Nephron (organoid): Measurements from ENCODE around the gene SDS.

ENCODE experiments used
- H3K27ac Mint-ChIP-seq, 3 experiments: 2 replicates each; pipeline ENCODE4 v1.8.0; 2020; ENCODE audit warnings: mixed read lengths in 3 of 3, mild to moderate bottlenecking in 2 of 3, moderate library complexity in 1 of 3
- H3K27me3 Mint-ChIP-seq: 2 replicates; pipeline ENCODE4 v1.8.0; 2021; ENCODE audit warnings: low read depth, mild to moderate bottlenecking, moderate library complexity, mixed read lengths
- H3K36me3 Mint-ChIP-seq: 2 replicates; pipeline ENCODE4 v1.8.0; 2020; ENCODE audit warnings: low read depth, mixed read lengths
- H3K4me1 Mint-ChIP-seq: 2 replicates; pipeline ENCODE4 v1.8.0; 2020; ENCODE audit warnings: mixed read lengths
- H3K4me3 Mint-ChIP-seq, 3 experiments: 2 replicates each; pipeline ENCODE4 v1.8.0; 2020; ENCODE audit warnings: mild to moderate bottlenecking in 3 of 3, mixed read lengths in 3 of 3, moderate library complexity in 2 of 3
- H3K9me3 Mint-ChIP-seq: 2 replicates; pipeline ENCODE4 v1.8.0; 2020; ENCODE audit warnings: mixed read lengths
- TF ChIP-seq, protein P1 (sequence below), 3 experiments: fragments of 200-600 bp; sonication (generic); IDR thresholded peaks; one replicate each; pipeline ENCODE4 v1.5.0; 2021; ENCODE audit warnings: antibody characterized with exemption in 3 of 3; ENCODE audit not compliant: unreplicated experiment in 3 of 3

SDS gene

DNA sequence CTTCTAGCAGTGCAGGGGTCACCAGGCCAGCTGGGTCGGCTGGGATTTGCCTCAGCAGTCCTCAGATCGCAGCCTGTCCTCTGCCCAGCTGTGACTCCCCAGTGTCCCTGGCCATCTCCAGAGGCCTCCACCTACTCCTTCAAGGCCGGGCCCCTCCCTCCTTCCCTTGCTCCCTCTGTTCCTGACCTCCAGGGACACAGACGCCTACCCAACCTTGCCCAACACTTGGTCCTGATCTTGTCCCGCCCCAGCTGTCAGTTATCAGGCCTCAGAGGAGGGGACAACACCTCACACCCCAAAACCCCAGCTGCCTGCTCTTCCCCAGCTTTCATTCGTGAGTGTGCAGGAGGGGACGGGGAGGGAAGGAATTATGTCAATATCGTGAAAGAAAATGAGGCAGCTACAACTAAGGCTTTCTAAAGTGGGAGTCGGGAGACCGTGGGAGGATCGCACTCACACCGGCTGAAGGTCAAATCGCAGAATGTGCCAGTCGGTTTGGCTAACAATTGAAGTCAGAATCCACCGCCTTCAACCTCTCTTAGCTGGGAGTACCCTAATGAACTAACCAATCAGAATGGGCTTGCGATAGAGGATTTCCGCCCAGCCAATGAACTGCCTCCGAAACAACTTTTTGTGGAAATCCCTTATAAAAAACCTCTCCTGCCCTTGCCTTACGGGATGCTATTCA is 54.7 kb downstream of the SDS start:
- H3K4me1 Mint-ChIP-seq = no peaks in the 10 kb centered on the region
- H3K27me3 Mint-ChIP-seq = peaks cover 16% of the 10 kb centered on the region
- H3K27ac Mint-ChIP-seq = no peak overlapping the region
- TF ChIP-seq, protein P1, sequence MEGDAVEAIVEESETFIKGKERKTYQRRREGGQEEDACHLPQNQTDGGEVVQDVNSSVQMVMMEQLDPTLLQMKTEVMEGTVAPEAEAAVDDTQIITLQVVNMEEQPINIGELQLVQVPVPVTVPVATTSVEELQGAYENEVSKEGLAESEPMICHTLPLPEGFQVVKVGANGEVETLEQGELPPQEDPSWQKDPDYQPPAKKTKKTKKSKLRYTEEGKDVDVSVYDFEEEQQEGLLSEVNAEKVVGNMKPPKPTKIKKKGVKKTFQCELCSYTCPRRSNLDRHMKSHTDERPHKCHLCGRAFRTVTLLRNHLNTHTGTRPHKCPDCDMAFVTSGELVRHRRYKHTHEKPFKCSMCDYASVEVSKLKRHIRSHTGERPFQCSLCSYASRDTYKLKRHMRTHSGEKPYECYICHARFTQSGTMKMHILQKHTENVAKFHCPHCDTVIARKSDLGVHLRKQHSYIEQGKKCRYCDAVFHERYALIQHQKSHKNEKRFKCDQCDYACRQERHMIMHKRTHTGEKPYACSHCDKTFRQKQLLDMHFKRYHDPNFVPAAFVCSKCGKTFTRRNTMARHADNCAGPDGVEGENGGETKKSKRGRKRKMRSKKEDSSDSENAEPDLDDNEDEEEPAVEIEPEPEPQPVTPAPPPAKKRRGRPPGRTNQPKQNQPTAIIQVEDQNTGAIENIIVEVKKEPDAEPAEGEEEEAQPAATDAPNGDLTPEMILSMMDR (IDR thresholded peaks at IDR 0.05; ENCODE audit: unreplicated experiment in 3 of 3) = no peak
- H3K9me3 Mint-ChIP-seq = no peaks in the 10 kb centered on the region
- no peaks in the 10 kb centered on the region for H3K36me3 Mint-ChIP-seq
- no peak overlapping the region for H3K4me3 Mint-ChIP-seq

GRCh38 chr12:113347892-113348291 is 55.8 kb downstream of the SDS start:
- Mint-ChIP-seq H3K4me3 (no peak overlapping the region), H3K27ac (no peak overlapping the region), H3K4me1 (no peaks in the 10 kb centered on the region), H3K36me3 (no peaks in the 10 kb centered on the region), H3K27me3 (peaks cover 16% of the 10 kb centered on the region), H3K9me3 (no peaks in the 10 kb centered on the region)
- TF ChIP-seq, protein P1 (IDR thresholded peaks at IDR 0.05; ENCODE audit: unreplicated experiment in 3 of 3) = no peak

DNA sequence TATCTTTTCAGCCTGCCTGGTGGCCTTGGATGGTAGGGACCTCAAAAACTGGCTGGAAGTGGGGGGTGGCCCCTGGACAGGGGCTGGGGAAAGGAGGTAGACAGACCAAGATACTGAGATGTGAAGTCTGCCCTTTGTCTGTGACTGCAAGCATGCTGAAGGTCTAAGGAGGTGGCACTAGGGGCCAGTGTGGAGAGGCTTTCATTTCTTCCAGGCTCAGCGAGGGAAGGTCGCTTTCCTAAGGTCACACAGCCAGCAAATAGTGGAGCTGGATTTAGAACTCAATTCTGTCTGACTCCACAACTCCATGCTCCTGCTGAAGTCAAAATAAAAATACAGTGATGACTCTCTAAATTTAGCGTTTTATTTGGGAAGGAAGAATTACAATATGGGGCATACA is 56.6 kb downstream of the SDS start:
- Mint-ChIP-seq H3K36me3 (no peaks in the 10 kb centered on the region), H3K4me3 (no peak overlapping the region), H3K4me1 (no peaks in the 10 kb centered on the region), H3K27me3 (peaks cover 16% of the 10 kb centered on the region), H3K9me3 (no peaks in the 10 kb centered on the region), H3K27ac (no peak overlapping the region)
- TF ChIP-seq, protein P1 (IDR thresholded peaks at IDR 0.05; ENCODE audit: unreplicated experiment in 3 of 3) = no peak

DNA sequence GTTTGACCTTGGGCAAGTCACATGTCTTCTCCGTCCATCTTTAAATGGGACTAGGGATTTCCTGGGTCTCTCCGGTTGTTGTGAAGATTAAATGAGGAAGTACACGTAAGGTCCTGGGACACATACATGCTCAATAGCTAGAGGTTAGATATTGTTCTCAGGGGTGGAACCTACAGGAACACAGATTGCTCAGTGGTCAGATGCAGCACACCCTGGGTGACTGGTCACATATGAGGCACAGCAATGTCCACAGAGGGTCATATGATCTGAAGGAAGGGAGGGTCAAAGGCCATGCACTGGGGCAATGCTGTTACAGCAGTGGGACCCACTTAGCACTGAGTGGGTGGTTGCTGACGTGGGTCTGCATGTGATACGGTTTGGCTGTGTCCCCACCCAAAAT is 57.3 kb downstream of the SDS start:
- peaks cover 18% of the 10 kb centered on the region for H3K27me3 Mint-ChIP-seq
- H3K4me1 Mint-ChIP-seq = no peaks in the 10 kb centered on the region
- no peak overlapping the region for H3K4me3 Mint-ChIP-seq
- H3K36me3 Mint-ChIP-seq = no peaks in the 10 kb centered on the region
- H3K9me3 Mint-ChIP-seq = no peaks in the 10 kb centered on the region
- TF ChIP-seq, protein P1 (IDR thresholded peaks at IDR 0.05; ENCODE audit: unreplicated experiment in 3 of 3) = no peak
- no peak overlapping the region for H3K27ac Mint-ChIP-seq

- H3K27me3 Mint-ChIP-seq = peaks cover 19% of the 10 kb centered on the region
- no peak overlapping the region for H3K27ac Mint-ChIP-seq
- no peaks in the 10 kb centered on the region for H3K9me3 Mint-ChIP-seq
- TF ChIP-seq, protein P1 (IDR thresholded peaks at IDR 0.05; ENCODE audit: unreplicated experiment in 3 of 3) = no peak
- H3K4me3 Mint-ChIP-seq = no peak overlapping the region
- no peaks in the 10 kb centered on the region for H3K4me1 Mint-ChIP-seq
- no peaks in the 10 kb centered on the region for H3K36me3 Mint-ChIP-seq
Observed at GRCh38 chr12:113345318-113345717, 58.4 kb downstream of the SDS start.
